ENCODE results near the gene VARS2. TPM values are rescaled to one million over a fixed set of nuclear protein-coding genes. Genes with fewer than 3 reads are reported as not detected.
A peak's percentile ranks its signal among the peaks of the same experiment; 100 is the strongest.

The VARS2 gene
- total and polyA plus RNA-seq, 9 of the 15 experiments (the other 6 are each of a cell fraction or from before 2014, with no cell fraction given) = 1.6 to 53.6 (median 29.9) TPM

DNA sequence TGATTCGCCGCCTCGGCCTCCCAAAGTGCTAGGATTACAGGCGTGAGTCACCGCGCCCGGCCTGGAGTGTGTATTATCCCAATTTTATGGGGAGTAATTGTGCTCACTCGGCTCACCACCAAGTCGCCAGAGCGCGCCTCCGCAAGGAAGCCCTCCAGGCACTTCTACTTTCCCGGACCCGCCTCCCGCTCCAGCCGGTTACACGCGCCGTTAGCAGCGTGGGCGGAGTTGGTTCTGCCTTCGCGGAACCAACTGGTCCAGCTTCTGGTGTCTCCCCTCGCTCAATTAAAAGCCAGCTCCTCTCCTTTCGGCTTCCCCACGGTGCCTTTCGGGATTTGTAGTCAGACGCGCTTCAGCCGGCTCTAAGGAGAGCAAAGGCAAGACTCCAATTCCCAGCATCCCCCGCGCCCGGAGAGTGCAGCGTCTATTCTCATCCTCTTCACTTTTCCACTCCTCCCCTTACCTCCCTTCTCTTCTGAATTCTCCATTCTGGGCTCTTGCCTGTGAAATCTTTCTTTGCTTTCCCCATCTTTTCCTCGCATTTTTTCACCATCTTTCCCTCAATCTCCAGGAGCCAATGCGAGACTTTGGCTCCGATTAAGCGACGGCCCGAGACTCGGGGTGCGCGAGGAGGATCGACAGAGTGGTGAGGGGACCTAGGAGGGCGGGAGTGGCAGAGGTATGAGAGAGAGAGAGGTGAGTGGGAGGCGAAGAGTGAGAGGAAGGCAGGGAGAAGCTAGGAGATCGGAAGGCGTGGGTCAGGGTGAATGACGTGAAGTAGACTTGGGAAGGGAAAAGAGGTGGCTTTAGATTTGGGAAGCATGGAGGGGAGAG, 6.1 kb upstream of the VARS2 start, which contains the start of gene GTF2H4 (continued):
- TF ChIP-seq, protein P1, sequence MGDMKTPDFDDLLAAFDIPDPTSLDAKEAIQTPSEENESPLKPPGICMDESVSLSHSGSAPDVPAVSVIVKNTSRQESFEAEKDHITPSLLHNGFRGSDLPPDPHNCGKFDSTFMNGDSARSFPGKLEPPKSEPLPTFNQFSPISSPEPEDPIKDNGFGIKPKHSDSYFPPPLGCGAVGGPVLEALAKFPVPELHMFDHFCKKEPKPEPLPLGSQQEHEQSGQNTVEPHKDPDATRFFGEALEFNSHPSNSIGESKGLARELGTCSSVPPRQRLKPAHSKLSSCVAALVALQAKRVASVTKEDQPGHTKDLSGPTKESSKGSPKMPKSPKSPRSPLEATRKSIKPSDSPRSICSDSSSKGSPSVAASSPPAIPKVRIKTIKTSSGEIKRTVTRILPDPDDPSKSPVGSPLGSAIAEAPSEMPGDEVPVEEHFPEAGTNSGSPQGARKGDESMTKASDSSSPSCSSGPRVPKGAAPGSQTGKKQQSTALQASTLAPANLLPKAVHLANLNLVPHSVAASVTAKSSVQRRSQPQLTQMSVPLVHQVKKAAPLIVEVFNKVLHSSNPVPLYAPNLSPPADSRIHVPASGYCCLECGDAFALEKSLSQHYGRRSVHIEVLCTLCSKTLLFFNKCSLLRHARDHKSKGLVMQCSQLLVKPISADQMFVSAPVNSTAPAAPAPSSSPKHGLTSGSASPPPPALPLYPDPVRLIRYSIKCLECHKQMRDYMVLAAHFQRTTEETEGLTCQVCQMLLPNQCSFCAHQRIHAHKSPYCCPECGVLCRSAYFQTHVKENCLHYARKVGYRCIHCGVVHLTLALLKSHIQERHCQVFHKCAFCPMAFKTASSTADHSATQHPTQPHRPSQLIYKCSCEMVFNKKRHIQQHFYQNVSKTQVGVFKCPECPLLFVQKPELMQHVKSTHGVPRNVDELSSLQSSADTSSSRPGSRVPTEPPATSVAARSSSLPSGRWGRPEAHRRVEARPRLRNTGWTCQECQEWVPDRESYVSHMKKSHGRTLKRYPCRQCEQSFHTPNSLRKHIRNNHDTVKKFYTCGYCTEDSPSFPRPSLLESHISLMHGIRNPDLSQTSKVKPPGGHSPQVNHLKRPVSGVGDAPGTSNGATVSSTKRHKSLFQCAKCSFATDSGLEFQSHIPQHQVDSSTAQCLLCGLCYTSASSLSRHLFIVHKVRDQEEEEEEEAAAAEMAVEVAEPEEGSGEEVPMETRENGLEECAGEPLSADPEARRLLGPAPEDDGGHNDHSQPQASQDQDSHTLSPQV (IDR thresholded peaks at IDR 0.05) = peak; percentile 97
- TF ChIP-seq GATAD2B (IDR thresholded peaks at IDR 0.05; ENCODE audit: borderline replicate concordance) = no peak
- no peak for TF ChIP-seq ZNF124 (CRISPR knock-in tag; IDR thresholded peaks at IDR 0.05)
- no peak for TF ChIP-seq HNRNPL (IDR thresholded peaks at IDR 0.05; ENCODE audit: low read depth, low read length)
- TF ChIP-seq ELF1 (tag; IDR thresholded peaks at IDR 0.05) = peak; percentile 64; the same call in 1 of the 2 replicates
- TF ChIP-seq ETV5 (CRISPR knock-in tag; IDR thresholded peaks at IDR 0.05; ENCODE audit: low read depth) = peak; percentile 74
- peak; percentile 61 for TF ChIP-seq EP300 (IDR thresholded peaks at IDR 0.05; ENCODE audit: low read length)
- no peak for TF ChIP-seq RFX1 (IDR thresholded peaks at IDR 0.05)
- TF ChIP-seq SMAD4 (CRISPR knock-in tag; conservative IDR thresholded peaks at IDR 0.05) = peak; percentile 93
- no peak for TF ChIP-seq ZNF408 (CRISPR knock-in tag; IDR thresholded peaks at IDR 0.05; ENCODE audit: low read depth)
- TF ChIP-seq, protein P2, sequence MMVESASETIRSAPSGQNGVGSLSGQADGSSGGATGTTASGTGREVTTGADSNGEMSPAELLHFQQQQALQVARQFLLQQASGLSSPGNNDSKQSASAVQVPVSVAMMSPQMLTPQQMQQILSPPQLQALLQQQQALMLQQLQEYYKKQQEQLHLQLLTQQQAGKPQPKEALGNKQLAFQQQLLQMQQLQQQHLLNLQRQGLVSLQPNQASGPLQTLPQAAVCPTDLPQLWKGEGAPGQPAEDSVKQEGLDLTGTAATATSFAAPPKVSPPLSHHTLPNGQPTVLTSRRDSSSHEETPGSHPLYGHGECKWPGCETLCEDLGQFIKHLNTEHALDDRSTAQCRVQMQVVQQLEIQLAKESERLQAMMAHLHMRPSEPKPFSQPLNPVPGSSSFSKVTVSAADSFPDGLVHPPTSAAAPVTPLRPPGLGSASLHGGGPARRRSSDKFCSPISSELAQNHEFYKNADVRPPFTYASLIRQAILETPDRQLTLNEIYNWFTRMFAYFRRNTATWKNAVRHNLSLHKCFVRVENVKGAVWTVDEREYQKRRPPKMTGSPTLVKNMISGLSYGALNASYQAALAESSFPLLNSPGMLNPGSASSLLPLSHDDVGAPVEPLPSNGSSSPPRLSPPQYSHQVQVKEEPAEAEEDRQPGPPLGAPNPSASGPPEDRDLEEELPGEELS (CRISPR knock-in tag; IDR thresholded peaks at IDR 0.05; ENCODE audit: borderline replicate concordance) = peak; percentile 18; the same call in 1 of the 2 replicates
- TF ChIP-seq ZNF146 (CRISPR knock-in tag; IDR thresholded peaks at IDR 0.05; ENCODE audit: unreplicated experiment) = no peak
- TF ChIP-seq POLR2B (IDR thresholded peaks at IDR 0.05; ENCODE audit: low read depth, partially characterized antibody) = peak; percentile 37
- TF ChIP-seq RBM25 (IDR thresholded peaks at IDR 0.05; ENCODE audit: low read depth, low read length, severe bottlenecking) = peak; percentile 92
- TF ChIP-seq NCOA2 (IDR thresholded peaks at IDR 0.05; ENCODE audit: partially characterized antibody in 2 of 2) = no peak
- TF ChIP-seq, protein P3, sequence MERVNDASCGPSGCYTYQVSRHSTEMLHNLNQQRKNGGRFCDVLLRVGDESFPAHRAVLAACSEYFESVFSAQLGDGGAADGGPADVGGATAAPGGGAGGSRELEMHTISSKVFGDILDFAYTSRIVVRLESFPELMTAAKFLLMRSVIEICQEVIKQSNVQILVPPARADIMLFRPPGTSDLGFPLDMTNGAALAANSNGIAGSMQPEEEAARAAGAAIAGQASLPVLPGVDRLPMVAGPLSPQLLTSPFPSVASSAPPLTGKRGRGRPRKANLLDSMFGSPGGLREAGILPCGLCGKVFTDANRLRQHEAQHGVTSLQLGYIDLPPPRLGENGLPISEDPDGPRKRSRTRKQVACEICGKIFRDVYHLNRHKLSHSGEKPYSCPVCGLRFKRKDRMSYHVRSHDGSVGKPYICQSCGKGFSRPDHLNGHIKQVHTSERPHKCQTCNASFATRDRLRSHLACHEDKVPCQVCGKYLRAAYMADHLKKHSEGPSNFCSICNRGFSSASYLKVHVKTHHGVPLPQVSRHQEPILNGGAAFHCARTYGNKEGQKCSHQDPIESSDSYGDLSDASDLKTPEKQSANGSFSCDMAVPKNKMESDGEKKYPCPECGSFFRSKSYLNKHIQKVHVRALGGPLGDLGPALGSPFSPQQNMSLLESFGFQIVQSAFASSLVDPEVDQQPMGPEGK (CRISPR knock-in tag; IDR thresholded peaks at IDR 0.05; ENCODE audit: borderline replicate concordance) = no peak; the same call in 1 of the 2 replicates
- peak; percentile 91; the same call in 1 of the 2 replicates for TF ChIP-seq KLF6 (CRISPR knock-in tag; IDR thresholded peaks at IDR 0.05; ENCODE audit: borderline replicate concordance)
- peak; percentile 93 for TF ChIP-seq TRIM28 (IDR thresholded peaks at IDR 0.05)

All from K562 (cell line).